ENCODE data around the gene RPL7L1.

Gene RPL7L1

GRCh38 chr6:42923666-42924065 lies 44.2 kb downstream of the RPL7L1 start:
- H3K9ac ChIP-seq (ENCODE audit: low read length): no peak overlapping the region
- no peak overlapping the region for H3K4me3 ChIP-seq (ENCODE audit: insufficient read depth, low read length, poor library complexity, severe bottlenecking)
- no peak overlapping the region for H3K4me2 ChIP-seq (ENCODE audit: low read depth, low read length, poor library complexity, severe bottlenecking)
- H3K79me2 ChIP-seq (ENCODE audit: insufficient read depth, low read length): no peaks in the 10 kb centered on the region
- no peaks in the 10 kb centered on the region for H3K36me3 ChIP-seq (ENCODE audit: low read length)
- H2AFZ ChIP-seq (ENCODE audit: low read depth, low read length, severe bottlenecking): no peak overlapping the region
- no peak overlapping the region for H3K27ac ChIP-seq (ENCODE audit: low read depth, low read length)
- H3K9me2 ChIP-seq (replicated peaks; ENCODE audit: insufficient read depth, low read length): no peaks in the 10 kb centered on the region
- H3K27me3 ChIP-seq (ENCODE audit: low read length): no peaks in the 10 kb centered on the region
- TF ChIP-seq EZH2phosphoT487 (conservative IDR thresholded peaks at IDR 0.05; ENCODE audit: low read length): no peak
- peaks cover 5% of the 10 kb centered on the region for H3F3A ChIP-seq (ENCODE audit: insufficient read depth)
- no peaks in the 10 kb centered on the region for H3K9me3 ChIP-seq (ENCODE audit: insufficient read depth, low read length)
- H4K20me1 ChIP-seq (ENCODE audit: low read depth, low read length): no peaks in the 10 kb centered on the region

DNA sequence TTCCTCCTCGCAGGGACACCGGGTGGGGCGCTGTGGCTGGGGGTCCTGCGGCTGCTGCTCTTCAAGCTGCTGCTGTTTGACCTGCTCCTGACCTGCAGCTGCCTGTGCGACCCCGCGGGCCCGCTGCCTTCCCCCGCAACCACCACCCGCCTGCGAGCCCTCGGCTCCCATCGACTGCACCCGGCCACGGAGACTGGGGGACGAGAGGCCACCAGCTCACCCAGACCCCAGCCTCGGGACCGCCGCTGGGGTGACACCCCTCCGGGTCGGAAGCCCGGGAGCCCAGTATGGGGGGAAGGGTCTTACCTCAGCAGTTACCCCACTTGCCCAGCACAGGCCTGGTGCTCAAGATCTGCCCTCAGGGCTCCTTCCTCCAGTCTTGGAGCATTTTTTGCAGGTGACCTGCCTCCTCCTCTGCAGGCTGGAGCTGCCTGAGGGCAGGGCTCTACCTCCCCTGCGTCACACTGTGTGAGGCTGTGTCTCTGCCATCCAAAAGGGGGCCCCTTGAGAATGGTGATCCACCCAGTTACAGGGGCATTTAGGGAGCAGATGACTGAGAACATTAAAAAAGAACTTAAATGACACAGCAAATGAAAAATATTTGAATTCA lies 45.9 kb downstream of the RPL7L1 start:
- Histone ChIP-seq H3K36me3 (ENCODE audit: low read length) (no peaks in the 10 kb centered on the region), H3F3A (ENCODE audit: insufficient read depth) (peaks cover 18% of the 10 kb centered on the region), H3K9me3 (ENCODE audit: insufficient read depth, low read length) (no peaks in the 10 kb centered on the region), H2AFZ (ENCODE audit: low read depth, low read length, severe bottlenecking) (no peak overlapping the region), H3K4me2 (ENCODE audit: low read depth, low read length, poor library complexity, severe bottlenecking) (no peak overlapping the region), H3K9ac (ENCODE audit: low read length) (no peak overlapping the region), H3K27me3 (ENCODE audit: low read length) (no peaks in the 10 kb centered on the region), H3K27ac (ENCODE audit: low read depth, low read length) (no peak overlapping the region), H3K9me2 (replicated peaks; ENCODE audit: insufficient read depth, low read length) (no peaks in the 10 kb centered on the region), H4K20me1 (ENCODE audit: low read depth, low read length) (no peaks in the 10 kb centered on the region), H3K4me3 (ENCODE audit: insufficient read depth, low read length, poor library complexity, severe bottlenecking) (no peak overlapping the region), H3K79me2 (ENCODE audit: insufficient read depth, low read length) (peaks cover 4% of the 10 kb centered on the region)
- no peak for TF ChIP-seq CTCF (IDR thresholded peaks at IDR 0.05; ENCODE audit: insufficient read depth, low read length, poor library complexity, severe bottlenecking)
- no peak for TF ChIP-seq EZH2phosphoT487 (conservative IDR thresholded peaks at IDR 0.05; ENCODE audit: low read length)

DNA sequence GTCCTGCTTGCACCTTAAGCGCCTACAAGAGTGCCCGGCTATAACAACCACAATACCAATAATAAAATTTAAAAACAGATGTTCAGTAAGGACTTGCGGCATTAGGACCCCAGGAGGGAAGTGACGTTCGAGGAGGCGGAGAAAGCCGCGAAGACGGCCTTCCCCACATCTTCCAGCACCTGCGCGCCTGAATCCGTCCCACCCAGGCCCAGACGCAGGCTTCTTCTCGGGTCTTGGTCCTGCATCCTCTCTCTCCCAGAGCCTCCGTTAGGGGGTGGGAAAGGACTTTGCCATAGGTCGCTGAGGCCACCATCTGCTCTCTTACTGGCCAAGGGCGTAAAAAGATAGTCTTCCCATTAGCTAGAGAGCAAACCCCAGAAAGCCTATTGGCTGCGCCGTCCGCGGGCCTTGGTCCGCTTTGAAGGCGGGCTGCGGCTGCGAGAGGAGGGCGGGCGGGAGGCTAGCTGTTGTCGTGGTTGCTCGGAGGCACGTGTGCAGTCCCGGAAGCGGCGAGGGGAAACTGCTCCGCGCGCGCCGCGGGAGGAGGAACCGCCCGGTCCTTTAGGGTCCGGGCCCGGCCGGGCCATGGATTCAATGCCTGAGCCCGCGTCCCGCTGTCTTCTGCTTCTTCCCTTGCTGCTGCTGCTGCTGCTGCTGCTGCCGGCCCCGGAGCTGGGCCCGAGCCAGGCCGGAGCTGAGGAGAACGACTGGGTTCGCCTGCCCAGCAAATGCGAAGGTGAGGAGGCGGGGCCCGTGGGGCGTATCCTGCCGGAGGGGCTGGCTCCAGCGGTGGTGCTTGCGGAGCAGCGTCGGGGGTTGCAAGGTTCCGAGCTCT lies 49.8 kb downstream of the RPL7L1 start, which contains the start of gene CNPY3:
TSS of gene CNPY3 (plus strand) at position 495 of the 835 bp plus-strand sequence. CDS start at position 586, 91 bp downstream.
- peak within 1 kb of the TSS; percentile 82 for H2AFZ ChIP-seq (ENCODE audit: low read depth, low read length, severe bottlenecking)
- H3F3A ChIP-seq (ENCODE audit: insufficient read depth): peaks cover 22% of the 10 kb centered on the region
- H3K9me3 ChIP-seq (ENCODE audit: insufficient read depth, low read length): no peaks in the 10 kb centered on the region
- peak within 1 kb of the TSS; percentile 92 for H3K27ac ChIP-seq (ENCODE audit: low read depth, low read length)
- H3K9me2 ChIP-seq (replicated peaks; ENCODE audit: insufficient read depth, low read length): no peaks in the 10 kb centered on the region
- 0 out of 2 replicates have a peak, but pooled peaks cover 4% of the 10 kb centered on the region for H3K36me3 ChIP-seq (ENCODE audit: low read length)
- H3K4me2 ChIP-seq (ENCODE audit: low read depth, low read length, poor library complexity, severe bottlenecking): peak within 1 kb of the TSS; percentile 73
- TF ChIP-seq EZH2phosphoT487 (conservative IDR thresholded peaks at IDR 0.05; ENCODE audit: low read length) (no peak), CTCF (IDR thresholded peaks at IDR 0.05; ENCODE audit: insufficient read depth, low read length, poor library complexity, severe bottlenecking) (no peak)
- peak within 1 kb of the TSS; percentile 76 for H3K9ac ChIP-seq (ENCODE audit: low read length)
- H4K20me1 ChIP-seq (ENCODE audit: low read depth, low read length): no peaks in the 10 kb centered on the region
- H3K4me3 ChIP-seq (ENCODE audit: insufficient read depth, low read length, poor library complexity, severe bottlenecking): peak within 1 kb of the TSS; percentile 62
- H3K79me2 ChIP-seq (ENCODE audit: insufficient read depth, low read length): peaks cover 42% of the 10 kb centered on the region
- H3K27me3 ChIP-seq (ENCODE audit: low read length): no peaks in the 10 kb centered on the region
